NCI-H524 treated with DMSO at 0.1 percent for 48 hours (cell line): ENCODE data around the gene PRADC1.
"Not testable (repeated sequence)": the region's sequence is repeated elsewhere in the genome, so short reads cannot be mapped to it uniquely, and the experiment has no call there.

Experiments
- DNase-seq: peaks from one replicate; lab custom pipeline; 2025; lab: John Stamatoyannopoulos, UW

The PRADC1 gene

DNA sequence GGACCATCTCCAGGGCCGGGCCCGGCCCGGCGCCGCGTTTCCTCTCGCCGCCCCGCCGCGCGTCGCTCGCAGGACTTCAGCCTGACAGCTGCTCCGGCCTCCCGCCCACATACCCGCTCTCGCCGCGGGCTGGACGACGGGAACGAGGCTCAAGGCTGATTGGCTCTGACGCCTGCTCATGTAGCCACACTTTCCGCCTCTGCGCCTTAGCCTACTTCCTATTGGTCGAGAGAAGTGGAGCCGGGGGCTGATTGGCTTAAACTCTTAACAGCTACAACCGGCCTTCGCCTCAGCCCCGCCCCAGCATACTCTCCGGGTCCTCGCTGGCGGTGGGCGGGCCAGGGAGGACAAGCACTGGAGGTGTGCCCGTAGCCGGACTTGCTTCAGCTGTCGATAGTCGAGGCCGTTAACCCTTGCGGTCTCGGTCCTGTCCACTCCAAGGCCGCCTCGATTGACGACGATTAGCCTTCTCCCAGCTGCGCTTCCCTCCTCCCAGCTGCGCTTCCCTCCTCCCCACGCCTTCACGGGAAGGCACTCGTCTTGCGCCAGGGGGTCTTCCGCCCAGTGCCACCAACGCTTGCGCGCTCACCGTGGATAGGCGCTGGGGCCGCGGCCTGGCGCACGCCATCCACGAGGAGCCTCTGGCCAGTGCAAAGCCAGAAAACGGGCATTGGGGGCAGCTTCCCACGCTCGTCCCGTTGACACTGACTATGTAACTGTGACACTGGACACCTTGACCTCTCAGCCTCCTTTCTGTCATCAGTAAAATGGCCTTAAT, at the start of gene PRADC1:
Gene PRADC1 (minus strand): TSS at position 86 of the 778 bp plus-strand sequence. CDS start 79 bp downstream, at position 7.
- peak; percentile 95 for DNase-seq

DNA sequence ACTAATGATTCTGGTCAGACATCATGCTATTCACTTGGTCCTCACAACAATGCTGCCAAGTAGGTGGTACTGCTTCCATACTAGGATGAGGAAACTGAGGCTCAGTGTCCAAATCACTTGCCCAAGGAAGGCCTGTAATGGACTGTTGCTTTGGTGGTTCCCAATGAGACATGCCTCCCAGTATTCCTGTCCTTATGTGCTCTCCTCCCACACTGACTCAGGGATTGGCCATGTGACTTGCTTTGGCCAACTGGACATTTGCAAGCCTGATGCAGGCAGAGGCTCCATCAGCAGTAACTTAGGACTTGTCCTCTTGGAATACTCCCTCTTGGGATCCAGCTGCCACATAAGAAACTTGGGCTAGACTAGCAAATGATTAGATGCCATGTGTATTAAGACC, 48.2 kb upstream of the PRADC1 start:
- no peak for DNase-seq

DNA sequence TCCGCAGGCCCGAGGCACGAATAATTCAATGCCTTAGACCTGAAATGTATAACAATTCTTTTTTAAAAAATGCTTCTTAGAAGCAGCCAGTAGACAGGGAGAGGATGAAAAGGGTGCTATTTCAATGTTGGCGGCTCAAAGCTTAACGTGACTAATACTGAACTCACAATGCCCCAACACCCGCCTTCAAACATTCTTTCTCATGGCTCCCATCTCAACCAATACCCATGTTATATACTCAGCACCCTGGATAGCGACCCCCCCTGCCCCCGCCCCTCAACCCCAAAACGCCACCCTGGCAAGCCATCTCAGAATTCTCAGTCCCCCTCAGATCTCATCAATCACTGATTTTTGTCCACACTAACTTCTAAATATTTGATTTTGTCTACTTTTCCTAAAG, 46.8 kb upstream of the PRADC1 start:
- no peak for DNase-seq

DNA sequence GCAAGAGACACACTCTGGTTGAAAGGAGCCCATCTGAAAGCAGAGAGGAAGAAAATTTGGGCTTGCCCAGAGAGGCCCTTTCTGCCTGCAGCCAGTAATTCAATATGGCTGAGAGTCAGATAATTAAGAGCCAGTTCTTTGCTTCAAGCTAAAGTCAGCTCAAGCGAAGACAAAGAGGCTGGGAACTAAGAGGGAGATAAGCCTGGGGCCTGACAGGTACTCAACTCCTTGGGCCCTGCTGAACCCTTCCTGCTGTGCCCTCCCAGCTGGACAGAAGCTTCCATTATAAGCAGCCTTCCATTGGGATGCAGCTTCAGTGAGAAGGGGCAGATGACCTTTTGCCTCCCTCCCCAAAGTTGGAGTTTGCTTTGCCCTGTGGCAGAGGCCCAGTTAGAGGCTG, 39.2 kb upstream of the PRADC1 start:
- DNase-seq = no peak

DNA sequence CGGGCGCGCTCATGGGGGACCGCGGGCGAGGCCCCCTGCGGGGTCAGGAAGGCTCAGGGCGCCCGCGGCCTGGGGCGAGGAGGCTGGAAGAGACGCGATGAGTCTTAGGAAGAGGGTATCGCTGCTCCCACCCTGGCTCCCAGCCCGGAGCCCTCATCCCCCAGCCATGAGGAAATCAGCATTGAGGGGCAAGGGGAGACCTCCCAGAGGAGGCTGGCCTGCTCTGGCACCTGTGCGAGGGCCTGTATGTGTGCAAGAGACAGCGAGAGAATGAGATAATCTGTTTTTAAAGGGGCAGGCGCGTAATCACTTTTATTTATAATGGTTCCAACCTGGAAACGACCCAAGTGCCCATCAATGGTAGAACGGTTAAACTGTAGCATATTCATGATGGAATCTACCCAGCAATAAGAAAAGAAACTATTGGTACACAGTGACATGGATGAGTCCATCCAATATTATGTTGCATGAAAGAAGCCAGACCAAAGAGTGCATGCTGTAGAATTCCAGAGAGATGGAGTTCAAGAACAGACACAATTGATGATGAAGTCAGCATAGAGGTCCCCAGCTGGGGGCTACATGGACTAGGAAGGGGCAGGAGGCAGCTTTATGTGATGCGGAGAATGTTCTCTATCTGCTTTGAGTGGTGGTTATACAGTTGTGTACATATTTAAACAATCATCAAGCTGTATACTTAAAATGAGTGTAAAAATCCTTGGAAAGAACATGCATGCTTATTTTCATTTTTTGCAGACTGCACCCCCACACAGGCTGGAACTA, 36.8 kb upstream of the PRADC1 start:
- no peak for DNase-seq

DNA sequence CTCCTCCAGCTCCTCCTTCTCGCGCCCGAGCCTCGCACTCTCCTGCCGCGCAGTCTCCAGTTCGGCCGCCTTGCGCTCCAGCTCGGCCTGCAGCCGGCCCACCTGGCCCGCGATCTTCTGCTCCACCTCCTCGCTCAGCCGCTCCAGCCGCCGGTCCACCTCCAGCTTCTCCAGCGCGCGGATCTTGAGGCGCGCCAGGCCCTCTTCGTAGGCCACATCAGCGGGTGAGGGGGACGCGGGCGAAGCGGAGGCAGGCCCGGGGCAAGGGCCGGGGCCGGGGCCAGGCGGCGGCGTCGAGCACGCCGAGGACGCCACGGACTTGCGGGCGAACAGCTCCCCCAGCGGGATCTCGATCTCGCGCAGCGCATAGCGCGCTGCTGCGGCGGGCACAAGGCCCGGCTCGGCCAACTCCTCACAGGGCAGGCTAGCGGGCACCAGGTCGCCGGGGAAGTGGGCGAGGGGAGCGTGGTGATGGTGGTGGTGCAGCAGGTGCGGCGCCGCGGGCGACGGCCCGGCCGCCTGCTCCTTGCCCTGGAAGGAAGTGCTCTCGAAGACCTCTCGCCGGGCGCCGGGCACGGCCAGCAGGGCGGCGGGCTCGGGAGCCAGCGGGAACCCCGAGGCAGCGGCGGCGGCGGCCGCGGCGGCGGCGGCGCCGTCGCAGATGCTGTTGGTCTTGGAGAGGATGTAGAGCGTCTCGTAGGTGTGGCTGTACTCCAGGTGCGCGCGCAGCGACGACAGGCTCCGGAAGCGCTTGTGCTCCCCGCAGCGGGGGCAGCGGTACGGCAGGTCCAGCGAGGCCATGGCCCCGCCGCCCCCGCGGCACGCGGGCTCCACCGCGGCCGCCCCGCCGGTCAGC, 36.0 kb upstream of the PRADC1 start:
- peak; percentile 37 for DNase-seq

DNA sequence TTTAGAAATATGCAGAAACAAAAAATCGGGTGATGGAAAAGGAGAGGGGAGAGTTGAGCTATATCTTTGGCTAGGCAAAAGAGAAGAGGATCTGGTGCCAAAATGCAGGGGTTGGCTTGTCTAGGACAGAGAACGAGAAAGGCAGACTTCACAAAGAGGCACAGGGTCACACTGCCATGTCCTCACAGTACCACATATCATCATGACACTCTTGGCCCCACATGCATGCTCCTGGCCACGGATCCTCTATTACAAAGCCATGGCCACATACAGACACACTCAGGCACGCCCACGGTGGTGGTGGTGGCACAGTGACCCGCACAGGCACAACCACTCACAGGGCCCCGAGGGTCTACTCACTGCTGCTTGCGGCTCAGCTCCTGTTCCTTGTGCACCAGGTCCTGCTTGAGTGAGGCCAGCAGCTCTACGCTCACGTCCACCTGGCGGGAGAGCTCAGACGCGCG, 35.4 kb upstream of the PRADC1 start:
- no peak for DNase-seq

DNA sequence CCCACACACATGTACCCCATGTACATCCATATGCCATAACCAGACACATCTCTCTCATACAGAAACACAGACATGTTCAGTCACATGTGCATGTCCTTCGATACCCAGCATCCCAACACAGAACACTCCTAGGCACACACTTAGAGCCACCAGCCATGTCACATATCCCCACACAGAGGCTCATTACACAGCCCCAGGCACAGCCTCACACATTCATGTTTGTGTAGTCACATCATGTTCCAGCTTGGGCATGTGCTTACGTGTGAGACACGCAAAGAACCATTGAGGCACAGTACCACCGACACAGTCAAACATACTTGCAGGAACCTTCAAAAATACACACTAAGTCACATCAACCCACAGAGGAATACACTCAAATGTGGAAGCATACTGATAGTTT, 34.0 kb upstream of the PRADC1 start:
- no peak for DNase-seq

DNA sequence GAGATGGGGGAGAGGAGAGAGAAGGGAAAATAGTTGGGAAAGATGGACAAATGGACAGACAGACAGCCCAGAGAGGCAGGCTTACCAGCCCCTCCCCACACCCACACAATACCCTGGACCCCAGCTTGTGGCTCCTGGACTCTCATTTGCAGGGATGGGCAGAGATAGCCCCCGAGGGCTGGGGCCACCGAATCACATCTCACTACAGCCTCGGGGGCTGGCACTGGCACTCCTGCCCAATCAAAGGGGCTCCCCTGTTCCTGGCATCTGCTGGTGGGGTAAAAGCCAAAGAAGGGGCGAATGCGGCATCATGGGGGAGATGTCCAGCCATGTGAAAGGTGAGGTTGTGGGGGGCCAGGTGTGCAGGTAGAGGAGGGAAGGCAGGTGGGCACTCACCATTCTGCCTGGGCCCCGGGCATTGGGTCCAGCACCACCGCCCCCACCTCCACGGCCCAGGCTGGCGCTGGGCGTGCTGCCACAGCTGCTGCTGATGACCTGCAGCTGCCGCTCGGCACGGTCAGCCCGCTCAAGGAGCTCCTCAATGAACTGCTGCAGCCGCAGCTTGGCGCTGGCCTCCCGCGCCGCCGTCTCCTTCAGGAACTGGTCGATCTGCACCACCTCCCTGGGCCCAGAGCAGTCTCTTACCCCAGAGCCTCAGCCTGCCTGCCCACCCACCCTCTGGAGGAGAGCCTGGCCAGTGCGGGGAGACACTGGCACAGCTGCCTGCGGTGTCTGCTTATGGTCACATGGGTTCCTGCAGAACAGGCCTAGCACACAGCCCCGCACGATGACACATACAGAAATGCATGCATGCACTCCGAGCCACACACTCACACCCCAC, 33.2 kb upstream of the PRADC1 start:
- DNase-seq = no peak

DNA sequence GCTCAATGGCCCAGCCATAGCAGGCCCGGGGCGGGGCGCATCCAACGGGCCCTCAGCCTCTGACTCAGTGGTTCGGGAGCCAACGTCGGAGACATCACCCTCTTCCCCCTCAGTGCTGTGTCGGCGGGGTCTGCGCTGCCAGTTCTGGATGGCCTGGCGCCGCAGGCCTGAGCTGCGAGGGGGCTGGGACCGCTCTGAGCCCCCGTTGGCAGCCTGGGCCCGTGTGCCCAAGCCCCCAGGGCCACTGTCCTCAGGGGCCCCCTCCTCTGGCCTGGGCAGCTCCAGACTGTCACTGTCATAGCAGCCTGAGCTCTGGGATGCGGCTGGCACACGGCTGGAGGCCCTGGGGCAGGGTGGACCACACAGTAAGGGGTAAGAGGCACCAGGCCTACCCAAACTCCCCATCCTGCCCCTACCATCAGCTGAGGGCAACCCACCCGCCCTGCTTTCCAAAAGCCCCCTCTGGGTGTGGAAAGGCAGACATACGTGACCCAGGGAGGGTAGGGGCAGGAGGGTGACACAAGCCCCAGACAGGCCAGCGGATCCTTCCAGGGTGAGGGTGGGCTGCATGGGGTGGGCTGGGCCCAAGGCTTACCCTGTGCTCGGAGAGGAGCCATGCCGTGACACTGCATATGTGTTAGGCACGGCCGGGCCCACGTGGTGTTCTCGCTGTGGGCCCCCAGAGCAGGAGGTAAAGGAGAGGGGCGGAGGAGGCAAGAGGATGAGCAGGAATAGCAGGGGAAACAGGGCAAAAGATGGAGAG, 32.4 kb upstream of the PRADC1 start:
- DNase-seq = no peak

DNA sequence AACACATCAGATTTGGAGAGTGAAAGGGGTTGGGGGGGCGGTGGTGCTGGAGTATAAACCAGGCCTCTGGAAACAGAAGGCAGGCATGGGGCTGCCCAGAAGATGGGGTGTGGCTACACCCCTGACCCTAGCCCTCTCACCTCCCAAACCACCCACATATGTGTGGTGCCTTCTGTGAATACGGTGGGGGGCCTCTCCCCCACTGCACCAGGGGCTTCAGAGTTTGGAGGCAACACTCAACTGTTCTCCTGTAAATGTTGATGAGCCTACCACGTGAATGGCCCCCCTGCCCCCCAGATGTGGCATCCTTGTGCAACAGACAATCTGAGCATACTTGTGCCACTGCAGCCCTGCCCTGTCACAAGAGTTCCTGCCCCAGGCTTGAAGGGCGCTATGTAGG, 31.7 kb upstream of the PRADC1 start:
- DNase-seq = no peak

DNA sequence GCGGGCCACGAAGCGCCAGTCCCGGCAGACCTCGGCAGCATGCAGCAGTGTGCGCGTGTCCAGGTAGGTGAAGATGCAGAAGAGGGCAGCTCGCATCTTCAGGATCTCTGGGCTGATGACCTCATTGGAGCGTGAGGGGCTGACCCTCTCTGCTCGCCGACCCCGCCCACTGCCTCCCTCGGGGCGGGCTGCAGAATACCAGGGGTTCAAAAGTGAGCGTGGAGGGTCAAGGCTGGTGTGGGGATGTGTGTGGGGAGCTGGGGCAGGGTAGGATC, 31.2 kb upstream of the PRADC1 start:
- DNase-seq = no peak

DNA sequence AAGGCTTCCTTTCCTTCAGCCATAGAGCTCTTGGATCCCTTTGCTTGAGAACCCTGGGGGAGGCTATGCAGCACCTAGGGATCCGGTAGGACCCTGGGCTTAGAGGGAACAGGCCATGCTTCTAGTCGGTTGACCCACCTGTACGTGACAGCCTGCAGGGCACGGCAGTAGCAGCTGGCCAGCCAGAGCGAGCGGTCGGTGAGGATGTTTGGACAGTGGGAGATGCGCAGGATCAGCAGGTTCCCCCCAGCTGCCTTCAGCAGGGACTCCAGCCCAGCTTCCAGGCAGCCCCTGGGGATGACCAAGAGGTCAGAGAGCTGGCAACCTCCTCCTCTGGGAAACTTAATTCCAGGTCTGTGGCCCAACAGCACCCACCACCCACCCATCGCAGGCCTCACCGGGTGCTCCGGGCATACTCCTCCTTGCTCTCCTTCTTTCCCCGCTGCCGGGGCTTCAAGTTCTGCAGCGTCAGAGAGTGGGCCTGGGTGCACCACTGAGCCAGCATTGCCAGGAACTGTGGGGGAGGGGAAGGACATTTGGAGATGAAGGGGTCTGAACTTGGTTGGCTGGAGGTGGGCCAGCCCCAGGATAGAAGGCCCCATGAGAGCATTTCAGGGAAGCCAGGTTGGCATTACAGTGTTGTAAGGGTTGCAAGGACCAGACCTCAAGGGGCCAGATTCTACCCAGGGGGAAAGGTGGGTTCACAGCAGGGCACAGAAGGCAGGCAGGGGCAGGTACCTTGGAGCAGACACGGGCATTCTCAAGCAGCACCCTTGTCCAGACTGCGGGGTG, 30.7 kb upstream of the PRADC1 start:
- DNase-seq = no peak

DNA sequence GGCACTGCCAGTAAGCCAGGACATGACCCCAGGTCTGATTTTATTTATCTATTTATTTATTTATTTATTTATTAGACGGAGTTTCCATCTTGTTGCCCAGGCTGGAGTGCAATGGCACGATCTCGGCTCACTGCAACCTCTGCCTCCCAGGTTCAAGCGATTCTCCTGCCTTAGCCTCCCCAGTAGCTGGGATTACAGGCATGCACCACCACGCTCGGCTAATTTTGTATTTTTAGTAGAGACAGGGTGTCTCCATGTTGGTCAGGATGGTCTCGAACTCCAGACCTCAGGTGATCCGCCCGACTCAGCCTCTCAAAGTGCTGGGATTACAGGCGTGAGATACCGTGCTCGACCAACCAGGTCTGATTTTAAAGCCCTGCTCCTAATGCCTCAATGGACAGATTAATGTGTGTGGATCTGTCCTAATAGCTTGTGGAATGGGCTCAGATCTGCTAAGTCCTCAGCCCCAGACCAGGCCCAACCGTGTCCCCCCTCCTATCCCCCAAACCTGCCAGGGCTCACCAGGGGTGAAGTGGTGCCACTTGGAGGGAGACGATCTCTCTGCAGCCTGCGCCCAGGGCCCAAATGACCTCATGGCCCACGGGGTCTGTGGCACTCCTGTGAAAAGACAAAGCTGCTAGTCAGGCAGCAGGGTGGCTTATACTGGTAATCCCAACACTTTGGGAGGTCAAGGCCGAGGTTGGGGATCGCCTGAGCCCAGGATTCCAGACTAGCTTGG, 29.8 kb upstream of the PRADC1 start:
- DNase-seq = not testable (repeated sequence)

DNA sequence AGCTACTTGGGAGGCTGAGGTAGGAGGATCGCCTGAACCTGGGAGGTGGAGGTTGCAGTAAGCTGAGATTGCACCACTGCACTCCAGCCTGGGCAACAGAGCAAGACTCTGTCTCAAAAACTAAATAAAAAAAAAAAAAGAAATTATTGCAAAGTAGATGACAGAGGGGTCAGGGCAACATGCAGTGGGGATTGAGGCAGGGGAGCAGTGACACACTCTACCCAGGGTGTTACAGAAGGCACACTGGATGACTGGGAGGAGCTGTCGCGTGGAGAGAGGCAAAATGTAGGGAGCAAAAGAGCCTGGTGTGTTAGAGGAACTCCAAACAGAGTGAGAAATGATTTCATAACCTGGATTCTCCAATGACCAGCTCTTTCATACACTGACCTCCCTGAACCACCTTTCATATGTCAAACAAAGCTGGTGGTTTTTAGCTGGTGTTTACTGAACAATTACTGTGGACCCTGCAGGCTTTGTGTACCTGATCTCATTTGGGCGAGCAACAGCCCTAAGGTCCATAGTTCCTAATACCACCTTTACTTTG, 29.1 kb upstream of the PRADC1 start:
- DNase-seq = no peak

DNA sequence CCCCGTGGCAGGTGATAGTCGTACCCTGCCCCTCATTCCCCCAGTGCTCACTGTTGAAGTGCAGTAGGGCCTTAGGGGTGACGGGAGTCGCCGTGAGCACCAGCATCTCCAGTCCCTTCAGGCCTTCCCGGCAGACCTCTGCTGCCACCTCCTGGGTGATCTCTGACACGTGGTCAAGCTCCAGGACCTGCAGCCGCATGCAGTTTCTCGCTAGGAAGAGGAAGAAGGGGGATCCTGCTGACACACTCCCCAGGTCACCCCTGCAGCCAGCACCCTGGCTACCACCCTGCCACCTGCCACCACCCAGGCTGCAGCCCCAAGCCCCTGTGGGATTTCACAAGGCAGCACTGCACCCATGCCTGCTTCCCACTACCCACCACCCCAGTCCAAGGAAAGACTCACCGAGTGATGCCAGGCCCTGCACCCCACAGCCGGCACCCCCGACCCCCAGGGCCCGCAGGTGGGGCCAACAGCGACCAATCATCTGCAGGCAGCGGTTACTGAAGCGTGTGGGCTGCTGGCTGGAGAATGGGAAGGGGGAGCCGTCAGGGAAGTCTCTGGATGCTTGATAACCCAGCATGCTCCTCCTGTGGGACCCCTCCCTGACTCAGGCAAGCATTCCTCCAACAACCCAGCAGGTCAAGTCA, 27.4 kb upstream of the PRADC1 start:
- no peak for DNase-seq

DNA sequence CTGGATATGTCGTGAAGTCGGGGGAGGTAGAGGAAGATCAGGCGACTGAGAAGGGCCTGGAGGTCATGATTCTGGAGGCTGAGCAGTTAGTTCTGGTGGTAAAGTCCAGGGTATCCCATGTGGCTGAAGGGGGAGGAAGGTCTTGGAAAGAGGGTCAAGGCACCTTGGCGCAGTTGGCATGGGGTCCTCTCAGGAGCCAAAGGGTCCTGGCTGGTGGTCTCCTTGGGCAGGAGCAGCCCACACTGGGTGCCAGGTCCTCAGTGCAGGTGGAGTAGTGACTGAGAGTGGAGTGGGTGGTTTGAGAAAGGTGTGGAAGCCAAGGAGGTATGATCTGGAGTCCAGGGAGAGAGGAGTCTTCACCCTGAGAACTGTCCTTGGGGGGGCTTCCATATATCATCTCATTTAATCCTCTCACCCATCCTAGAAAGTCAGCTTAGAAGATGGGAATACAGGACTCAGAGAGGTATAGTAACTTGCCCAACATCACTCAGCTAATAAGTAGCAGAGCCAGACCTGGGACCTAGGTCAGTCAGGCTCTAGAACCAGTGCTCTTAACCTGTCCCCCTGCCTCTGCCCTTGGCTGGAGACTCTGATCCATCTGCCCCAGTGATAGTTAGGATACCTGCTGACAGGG, 26.8 kb upstream of the PRADC1 start:
- no peak for DNase-seq

DNA sequence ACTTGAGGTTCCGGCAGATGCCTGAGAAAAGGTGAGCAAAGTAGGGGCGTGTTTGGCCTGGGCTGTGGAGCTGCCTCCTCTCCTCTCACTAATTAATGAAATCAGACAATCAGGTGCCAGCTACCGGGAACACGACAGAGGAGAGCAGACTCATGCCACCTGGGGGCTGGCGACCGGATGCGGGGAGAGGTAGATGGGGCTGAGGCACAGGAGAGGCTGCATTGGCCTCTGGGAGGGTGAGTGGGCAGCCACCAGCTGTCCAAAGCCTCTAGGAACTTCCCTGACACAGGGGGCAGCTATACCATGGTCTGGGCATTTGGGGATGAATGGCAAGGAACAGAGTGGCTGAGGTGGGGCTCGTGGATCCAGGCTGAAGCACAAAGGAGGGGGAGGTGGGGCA, 26.2 kb upstream of the PRADC1 start:
- no peak for DNase-seq
